ENCODE measurements around the gene PEX5L.

DNA sequence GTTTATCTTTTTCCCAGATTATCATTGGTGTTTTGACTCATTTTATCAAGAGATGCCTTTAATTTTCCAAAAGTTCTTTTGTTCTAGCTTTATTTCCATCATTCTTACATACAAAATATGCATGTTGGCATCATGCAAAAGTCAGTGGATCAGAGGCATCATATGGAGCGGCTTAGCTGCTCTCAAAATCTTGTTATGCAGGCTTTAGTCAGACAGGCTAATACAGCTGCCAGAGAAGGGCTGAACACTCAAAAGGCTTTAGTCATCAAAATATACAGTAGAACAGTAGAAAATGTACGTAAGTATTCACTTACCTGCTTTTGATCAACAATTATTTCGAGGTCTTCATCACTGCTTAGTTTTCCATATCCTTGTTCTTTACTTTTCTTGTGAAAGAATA is 65.5 kb downstream of the PEX5L start:
- TF ChIP-seq EZH2 (IDR thresholded peaks at IDR 0.05; ENCODE audit: low read length, missing control alignments), result no peak
- TF ChIP-seq, protein P1, sequence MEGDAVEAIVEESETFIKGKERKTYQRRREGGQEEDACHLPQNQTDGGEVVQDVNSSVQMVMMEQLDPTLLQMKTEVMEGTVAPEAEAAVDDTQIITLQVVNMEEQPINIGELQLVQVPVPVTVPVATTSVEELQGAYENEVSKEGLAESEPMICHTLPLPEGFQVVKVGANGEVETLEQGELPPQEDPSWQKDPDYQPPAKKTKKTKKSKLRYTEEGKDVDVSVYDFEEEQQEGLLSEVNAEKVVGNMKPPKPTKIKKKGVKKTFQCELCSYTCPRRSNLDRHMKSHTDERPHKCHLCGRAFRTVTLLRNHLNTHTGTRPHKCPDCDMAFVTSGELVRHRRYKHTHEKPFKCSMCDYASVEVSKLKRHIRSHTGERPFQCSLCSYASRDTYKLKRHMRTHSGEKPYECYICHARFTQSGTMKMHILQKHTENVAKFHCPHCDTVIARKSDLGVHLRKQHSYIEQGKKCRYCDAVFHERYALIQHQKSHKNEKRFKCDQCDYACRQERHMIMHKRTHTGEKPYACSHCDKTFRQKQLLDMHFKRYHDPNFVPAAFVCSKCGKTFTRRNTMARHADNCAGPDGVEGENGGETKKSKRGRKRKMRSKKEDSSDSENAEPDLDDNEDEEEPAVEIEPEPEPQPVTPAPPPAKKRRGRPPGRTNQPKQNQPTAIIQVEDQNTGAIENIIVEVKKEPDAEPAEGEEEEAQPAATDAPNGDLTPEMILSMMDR (conservative IDR thresholded peaks at IDR 0.05 in 1 of 2, IDR thresholded peaks at IDR 0.05 in 1 of 2; ENCODE audit: low read depth in 1 of 2, low read length in 2 of 2), result no peak

Measured in fibroblast of lung (primary cell).